Esophagus muscularis mucosa (tissue), 3 donors: ENCODE results near the gene FOS.

ENCODE experiments used
- CTCF ChIP-seq, 3 experiments: fragments of 200-600 bp in 2 of 3; fragments of 450-650 bp in 1 of 3; sonication (generic) in 2 of 3; IDR thresholded peaks; one replicate each; pipeline ENCODE4 v1.5.1; 2017 to 2019; ENCODE audit warnings: antibody characterized with exemption in 3 of 3, mild to moderate bottlenecking in 2 of 3, moderate library complexity in 1 of 3
- POLR2A ChIP-seq: fragments of 450-650 bp; IDR thresholded peaks from one replicate; pipeline ENCODE4 v1.6.1; 2017; ENCODE audit warnings: antibody characterized with exemption, moderate library complexity, mild to moderate bottlenecking, low read depth

GRCh38 chr14:75236467-75236866 is 42.2 kb upstream of the FOS start:
- TF ChIP-seq POLR2A (no peak), CTCF (IDR thresholded peaks at IDR 0.05) (no peak)
